GM21526 (cell line): Measurements from ENCODE around the gene THBS3.
A peak's percentile ranks its signal among the peaks of the same experiment; 100 is the strongest.
"Not testable (repeated sequence)": the region's sequence is repeated elsewhere in the genome, so short reads cannot be mapped to it uniquely, and the experiment has no call there.

Source experiments
- ATAC-seq: cut with Tn5 transposase; IDR thresholded peaks from one replicate; pipeline ENCODE4 v1.9.1; 2021; ENCODE audit warnings: moderate library complexity; ENCODE audit not compliant: unreplicated experiment, low FRiP score

THBS3 gene

GRCh38 chr1:155192346-155193274 lies 15.1 kb downstream of the THBS3 start:
- no peak for ATAC-seq

GRCh38 chr1:155191904-155192303 lies 15.8 kb downstream of the THBS3 start:
- ATAC-seq = no peak

GRCh38 chr1:155189926-155190325 lies 17.8 kb downstream of the THBS3 start:
- ATAC-seq = not testable (repeated sequence)

GRCh38 chr1:155188268-155188667 lies 19.4 kb downstream of the THBS3 start:
- ATAC-seq = no peak

GRCh38 chr1:155187456-155187891 lies 20.2 kb downstream of the THBS3 start:
- ATAC-seq = no peak

GRCh38 chr1:155186794-155187455 lies 20.8 kb downstream of the THBS3 start:
- ATAC-seq = no peak

- ATAC-seq = no peak
Observed at GRCh38 chr1:155186067-155186793, 21.5 kb downstream of the THBS3 start.

- ATAC-seq = no peak
Observed at GRCh38 chr1:155185783-155186066, 22.0 kb downstream of the THBS3 start.

GRCh38 chr1:155184835-155185782 lies 22.6 kb downstream of the THBS3 start:
- ATAC-seq = peak; percentile 51

- no peak for ATAC-seq
Observed at GRCh38 chr1:155184351-155184811, 23.3 kb downstream of the THBS3 start.

GRCh38 chr1:155183775-155184221 lies 23.9 kb downstream of the THBS3 start:
- ATAC-seq = no peak

- no peak for ATAC-seq
Observed at GRCh38 chr1:155182052-155182550, 25.6 kb downstream of the THBS3 start.

GRCh38 chr1:155181371-155182051 lies 26.2 kb downstream of the THBS3 start:
- no peak for ATAC-seq

GRCh38 chr1:155179112-155180031 lies 28.3 kb downstream of the THBS3 start:
- no peak for ATAC-seq

GRCh38 chr1:155178441-155179111 lies 29.1 kb downstream of the THBS3 start:
- no peak for ATAC-seq

- no peak for ATAC-seq
Observed at GRCh38 chr1:155177918-155178281, 29.8 kb downstream of the THBS3 start.

- ATAC-seq = no peak
Observed at GRCh38 chr1:155177192-155177917, 30.3 kb downstream of the THBS3 start.
